ENCODE results near the gene AMHR2.

The AMHR2 gene

DNA sequence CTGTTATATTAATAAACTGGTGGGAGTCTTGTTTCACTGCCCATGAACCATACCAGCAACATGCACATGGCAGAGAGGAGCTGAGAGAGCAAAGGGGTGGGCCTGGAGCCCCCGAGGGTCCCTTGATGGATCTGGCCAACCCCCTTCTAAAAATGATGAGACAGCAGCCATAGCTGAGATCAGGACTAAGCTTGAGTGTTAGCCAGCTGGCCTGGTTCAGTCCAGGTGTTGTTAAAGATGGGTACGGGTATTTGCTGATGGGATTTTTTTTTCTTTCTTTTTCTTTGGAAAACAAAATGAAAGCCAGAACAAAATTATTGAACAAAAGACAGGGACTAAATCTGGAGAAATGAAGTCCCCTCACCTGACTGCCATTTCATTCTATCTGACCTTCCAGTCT is 44.2 kb downstream of the AMHR2 start:
- no peak overlapping the region for H3K4me2 ChIP-seq (ENCODE audit: low read length)
- H3K36me3 ChIP-seq (replicated peaks; ENCODE audit: low read depth, low read length): peaks cover 83% of the 10 kb centered on the region
- no peaks in the 10 kb centered on the region for H3K4me1 ChIP-seq (ENCODE audit: low read length)
- TF ChIP-seq CTCF (IDR thresholded peaks at IDR 0.05; ENCODE audit: low read depth, low read length) (no peak), EZH2phosphoT487 (IDR thresholded peaks at IDR 0.05; ENCODE audit: low read depth) (no peak)
- no peaks in the 10 kb centered on the region for H3K27me3 ChIP-seq (ENCODE audit: low read depth, low read length)
- H3K4me3 ChIP-seq (ENCODE audit: low read length): no peak overlapping the region
- no peak overlapping the region for H2AFZ ChIP-seq (ENCODE audit: low read depth, low read length)
- no peak overlapping the region for H3K9ac ChIP-seq (ENCODE audit: low read length)
- no peaks in the 10 kb centered on the region for H3K9me3 ChIP-seq (ENCODE audit: insufficient read depth, low read length)
- peaks cover 68% of the 10 kb centered on the region for H3K79me2 ChIP-seq (ENCODE audit: low read length)
- peaks cover 45% of the 10 kb centered on the region for H4K20me1 ChIP-seq (ENCODE audit: insufficient read depth, low read length)
- no peak overlapping the region for H3K27ac ChIP-seq (ENCODE audit: low read length)

DNA sequence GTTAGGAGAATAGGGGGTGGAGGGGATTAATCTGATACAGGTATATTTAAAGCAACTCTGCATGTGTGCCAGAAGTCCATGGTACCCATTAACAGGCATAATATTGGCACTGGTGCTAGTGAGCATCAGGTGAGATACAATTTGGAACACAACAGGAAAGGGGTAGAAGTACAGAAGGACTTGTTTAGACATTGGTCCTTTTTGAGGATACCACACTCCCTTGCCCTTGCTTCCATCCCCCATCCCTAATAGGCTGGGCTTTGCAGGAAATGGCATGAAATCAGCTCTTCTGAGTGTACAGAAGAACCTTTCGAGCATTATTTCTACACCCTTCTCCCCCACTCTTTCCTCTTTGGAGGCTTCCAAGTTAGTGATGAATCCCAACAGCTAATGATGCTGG is 44.6 kb downstream of the AMHR2 start:
- Histone ChIP-seq H3K4me3 (ENCODE audit: low read length) (no peak overlapping the region), H3K27me3 (ENCODE audit: low read depth, low read length) (no peaks in the 10 kb centered on the region), H4K20me1 (ENCODE audit: insufficient read depth, low read length) (peaks cover 42% of the 10 kb centered on the region), H2AFZ (ENCODE audit: low read depth, low read length) (no peak overlapping the region), H3K4me2 (ENCODE audit: low read length) (no peak overlapping the region), H3K9me3 (ENCODE audit: insufficient read depth, low read length) (no peaks in the 10 kb centered on the region), H3K36me3 (replicated peaks; ENCODE audit: low read depth, low read length) (peaks cover 82% of the 10 kb centered on the region), H3K4me1 (ENCODE audit: low read length) (no peaks in the 10 kb centered on the region), H3K79me2 (ENCODE audit: low read length) (peaks cover 68% of the 10 kb centered on the region), H3K27ac (ENCODE audit: low read length) (no peak overlapping the region), H3K9ac (ENCODE audit: low read length) (no peak overlapping the region)
- no peak for TF ChIP-seq EZH2phosphoT487 (IDR thresholded peaks at IDR 0.05; ENCODE audit: low read depth)
- TF ChIP-seq CTCF (IDR thresholded peaks at IDR 0.05; ENCODE audit: low read depth, low read length): no peak

DNA sequence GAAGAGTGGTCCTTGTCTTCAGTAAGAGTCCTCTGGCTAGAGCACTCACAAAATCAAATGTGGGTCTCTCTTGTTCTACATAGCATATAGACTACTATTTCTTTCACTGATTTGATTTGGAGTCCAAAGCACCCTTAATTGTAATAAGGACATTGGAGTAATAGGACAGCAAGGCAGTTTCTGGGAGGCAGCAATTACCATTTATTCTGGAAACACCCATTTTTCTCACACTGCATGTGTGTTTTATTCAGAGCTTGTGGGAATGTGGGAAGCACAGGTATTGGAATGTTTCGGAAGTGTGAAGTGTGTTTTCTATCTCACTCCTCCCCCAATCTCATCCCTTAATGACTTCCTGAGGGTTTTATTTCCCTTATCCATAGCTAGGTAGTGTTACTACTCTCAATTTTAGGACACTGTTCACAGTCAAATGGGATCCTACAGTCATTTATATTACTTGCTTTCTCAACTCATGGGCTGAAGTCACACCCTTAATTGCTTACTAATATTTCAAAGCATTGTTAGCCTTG is 48.5 kb downstream of the AMHR2 start:
- TF ChIP-seq CTCF (IDR thresholded peaks at IDR 0.05; ENCODE audit: low read depth, low read length): no peak
- TF ChIP-seq EZH2phosphoT487 (IDR thresholded peaks at IDR 0.05; ENCODE audit: low read depth): no peak
- Histone ChIP-seq H2AFZ (ENCODE audit: low read depth, low read length) (no peak overlapping the region), H3K4me1 (ENCODE audit: low read length) (no peaks in the 10 kb centered on the region), H3K4me2 (ENCODE audit: low read length) (no peak overlapping the region), H4K20me1 (ENCODE audit: insufficient read depth, low read length) (peaks cover 45% of the 10 kb centered on the region), H3K9ac (ENCODE audit: low read length) (no peak overlapping the region), H3K79me2 (ENCODE audit: low read length) (peaks cover 70% of the 10 kb centered on the region), H3K4me3 (ENCODE audit: low read length) (no peak overlapping the region), H3K27me3 (ENCODE audit: low read depth, low read length) (no peaks in the 10 kb centered on the region), H3K27ac (ENCODE audit: low read length) (no peak overlapping the region), H3K36me3 (replicated peaks; ENCODE audit: low read depth, low read length) (peaks cover 83% of the 10 kb centered on the region), H3K9me3 (ENCODE audit: insufficient read depth, low read length) (no peaks in the 10 kb centered on the region)

DNA sequence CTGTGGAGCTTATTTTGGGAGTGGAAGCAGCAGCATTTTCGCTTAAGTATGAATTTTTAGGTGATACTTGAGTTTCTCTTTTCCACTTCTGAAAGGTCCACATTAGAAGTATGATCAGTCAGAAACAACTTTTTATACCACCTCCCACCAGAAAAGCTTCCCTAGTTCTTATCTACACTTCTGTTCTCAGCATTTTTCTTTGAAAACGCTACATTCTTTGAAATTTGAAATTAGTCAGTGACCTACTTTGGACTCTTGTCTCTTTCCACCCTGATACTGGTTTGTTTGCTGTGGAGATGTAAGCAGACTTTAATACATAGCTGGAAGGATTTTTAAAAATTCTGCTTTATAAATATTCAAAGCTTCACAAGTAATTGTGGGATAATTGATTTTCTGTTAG is 50.4 kb downstream of the AMHR2 start:
- H3K27ac ChIP-seq (ENCODE audit: low read length): no peak overlapping the region
- peaks cover 58% of the 10 kb centered on the region for H4K20me1 ChIP-seq (ENCODE audit: insufficient read depth, low read length)
- H3K9ac ChIP-seq (ENCODE audit: low read length): no peak overlapping the region

More for the DNA sequence above, 50.4 kb downstream of the AMHR2 start:
- no peaks in the 10 kb centered on the region for H3K27me3 ChIP-seq (ENCODE audit: low read depth, low read length)
- no peak overlapping the region for H3K4me2 ChIP-seq (ENCODE audit: low read length)
- H3K4me1 ChIP-seq (ENCODE audit: low read length): no peaks in the 10 kb centered on the region
- no peak overlapping the region for H2AFZ ChIP-seq (ENCODE audit: low read depth, low read length)
- H3K9me3 ChIP-seq (ENCODE audit: insufficient read depth, low read length): no peaks in the 10 kb centered on the region
- peaks cover 67% of the 10 kb centered on the region for H3K79me2 ChIP-seq (ENCODE audit: low read length)
- H3K36me3 ChIP-seq (replicated peaks; ENCODE audit: low read depth, low read length): peaks cover 80% of the 10 kb centered on the region
- TF ChIP-seq EZH2phosphoT487 (IDR thresholded peaks at IDR 0.05; ENCODE audit: low read depth) (no peak), CTCF (IDR thresholded peaks at IDR 0.05; ENCODE audit: low read depth, low read length) (no peak)
- no peak overlapping the region for H3K4me3 ChIP-seq (ENCODE audit: low read length)

All from OCI-LY3 (cell line).